Stimulated activated CD4-positive, alpha-beta T cell treated with anti-CD3 and anti-CD28 coated beads, Interleukin-12 subunit alpha, Interleukin-12 subunit beta, amount 100 ng/mL, for 24 hours (primary cell): ENCODE data around the gene TDRKH.
"Not testable (repeated sequence)": the region's sequence is repeated elsewhere in the genome, so short reads cannot be mapped to it uniquely, and the experiment has no call there.

Source experiments
- DNase-seq, 2 experiments: peaks; one replicate each; pipeline ENCODE4 v3.0.0-alpha.2; 2020; ENCODE audit warnings: low read depth in 2 of 2

TDRKH gene

DNA sequence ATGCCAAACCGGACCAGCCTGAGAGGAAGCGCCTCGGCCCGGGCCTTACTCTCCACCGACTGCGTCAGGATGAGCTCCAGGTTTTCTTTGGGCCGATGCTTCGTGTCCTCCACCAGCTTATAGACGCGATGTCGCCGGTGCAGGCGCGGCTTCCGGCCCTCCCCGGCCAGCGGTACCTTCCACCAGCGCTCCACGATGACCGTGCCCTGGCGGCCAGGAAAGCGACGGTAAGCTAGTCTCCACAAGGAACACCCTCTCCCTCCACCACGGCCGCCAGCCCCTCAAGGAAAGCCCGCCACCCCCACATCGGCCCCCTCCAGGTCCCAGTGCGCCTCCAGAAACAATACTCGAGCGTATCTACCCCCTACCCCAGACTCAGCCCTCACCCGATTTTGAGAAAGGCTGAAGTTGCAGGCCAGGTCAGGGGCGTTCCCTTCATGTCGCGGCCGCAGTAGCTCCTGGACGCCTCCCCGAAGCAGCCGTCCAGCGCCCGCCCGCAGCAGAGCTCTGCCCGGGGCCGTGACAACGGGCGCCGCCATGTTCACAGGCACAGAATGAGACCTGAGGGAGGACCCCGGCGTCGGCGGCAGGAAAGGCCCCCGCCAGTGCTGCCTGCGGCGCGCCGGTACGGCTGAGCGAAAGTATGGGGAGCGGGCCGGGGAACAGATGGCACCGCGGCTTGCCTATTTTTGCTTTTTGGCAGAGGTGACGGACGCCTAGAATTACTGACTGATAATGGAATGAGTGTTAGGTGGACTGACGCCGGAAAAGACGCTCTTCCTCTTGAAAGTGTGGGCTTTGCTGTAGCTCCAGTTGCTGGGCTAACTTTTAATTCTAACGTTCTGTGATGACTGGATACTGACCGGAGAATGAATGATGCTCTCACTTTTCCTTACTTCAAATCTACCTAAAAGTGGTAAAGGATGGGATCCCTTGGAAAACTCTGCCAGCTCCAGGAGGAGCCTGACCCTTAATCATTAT, 27.1 kb downstream of the TDRKH start, which contains the start of gene MRPL9:
Gene MRPL9, minus strand, starts transcription at position 556 of the 981 bp plus-strand sequence. Its CDS starts 17 bp downstream, at position 539.
- DNase-seq = peak; percentile 77 to 82

DNA sequence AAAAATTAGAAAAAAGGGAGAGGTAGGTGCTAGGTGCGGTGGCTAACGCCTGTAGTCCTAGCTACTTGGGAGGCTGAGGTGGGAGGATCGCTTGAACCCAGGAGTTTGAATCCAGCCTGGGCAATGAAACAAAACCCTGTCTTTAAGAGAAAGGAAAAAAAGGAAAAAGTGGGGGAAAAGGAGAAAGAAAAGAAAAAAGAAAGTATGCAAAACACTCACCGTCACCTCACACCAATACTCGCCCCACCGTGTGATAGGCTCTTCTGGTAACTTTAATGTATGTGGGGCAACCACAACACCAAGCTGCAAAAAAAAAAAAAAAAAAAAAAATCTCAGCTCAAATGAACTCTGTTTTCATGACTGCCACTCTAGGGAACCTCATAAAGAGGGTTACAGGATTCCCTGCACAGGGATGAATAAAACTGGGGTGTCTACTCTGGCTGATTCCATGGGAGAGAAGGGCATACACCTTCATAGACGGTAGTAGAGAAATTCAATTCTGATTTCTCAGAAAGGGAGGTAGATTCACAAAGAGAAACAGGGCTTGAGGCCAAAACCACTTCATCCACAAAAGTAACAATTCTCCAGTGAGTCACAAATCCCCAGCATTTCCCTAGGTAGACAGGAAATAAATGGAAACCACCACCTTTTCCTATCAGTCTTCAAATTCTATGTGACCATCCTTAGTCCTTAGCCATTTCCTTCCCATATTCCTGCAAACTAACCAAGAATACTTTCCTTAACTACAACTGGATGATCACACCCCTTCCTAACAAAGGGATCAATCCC, 29.5 kb downstream of the TDRKH start:
- DNase-seq = no peak

DNA sequence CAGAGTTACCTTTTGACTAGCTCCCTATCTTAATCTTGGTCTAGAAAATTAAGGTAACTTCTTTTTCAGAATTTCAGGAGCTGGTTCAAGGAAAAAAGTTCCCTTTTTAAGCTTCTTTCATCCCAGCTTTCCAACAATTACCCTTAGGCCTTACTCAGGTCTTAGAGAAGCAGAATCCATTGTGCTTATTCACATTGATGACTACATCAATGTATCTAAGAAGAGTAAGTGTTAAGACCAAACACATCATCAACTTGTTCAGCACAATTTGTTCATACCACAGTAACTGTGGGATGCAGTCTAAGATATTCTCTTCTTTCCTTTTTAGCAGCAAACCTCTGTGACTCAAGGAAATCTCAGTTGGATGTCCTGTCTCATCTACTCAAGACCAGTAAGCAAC, 31.1 kb downstream of the TDRKH start:
- no peak for DNase-seq

DNA sequence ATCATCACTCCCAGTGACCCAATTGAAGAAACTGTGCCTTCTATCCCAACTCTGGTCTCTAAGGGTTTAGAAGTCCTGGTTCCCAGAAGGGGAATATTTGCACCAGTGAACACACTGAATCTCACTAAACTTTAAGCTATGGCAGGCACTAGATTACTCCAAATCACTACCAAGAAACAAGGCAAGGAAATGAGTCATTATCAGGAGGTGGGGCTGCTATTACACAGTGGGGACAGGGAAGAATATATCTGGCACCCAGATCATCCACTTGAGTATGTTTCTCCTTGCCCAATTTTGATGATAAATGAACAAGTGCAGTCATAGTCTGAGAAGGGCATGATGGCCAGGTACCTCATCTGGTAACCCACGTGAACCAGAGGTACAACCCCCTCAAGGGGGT, 34.0 kb downstream of the TDRKH start:
- DNase-seq = no peak

DNA sequence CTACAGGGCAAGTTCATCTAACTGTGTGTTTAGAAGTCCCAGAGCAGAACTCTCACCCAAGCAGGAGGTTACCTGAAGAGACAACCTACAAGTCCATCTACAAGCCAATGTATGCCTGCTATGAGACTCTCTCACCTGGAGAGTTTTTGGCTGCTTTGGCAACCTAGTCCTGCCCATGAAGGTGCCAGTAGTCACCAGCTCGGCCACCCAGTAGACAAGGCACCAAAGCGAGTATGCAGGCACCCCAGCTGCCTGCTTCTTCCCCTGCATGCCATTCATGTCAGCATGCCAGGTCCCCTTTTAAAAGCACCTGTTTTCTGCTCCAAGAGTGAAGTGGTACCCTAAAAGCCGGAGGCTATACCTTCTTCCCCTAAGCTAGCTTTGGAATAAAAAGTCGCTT, 48.8 kb downstream of the TDRKH start:
- no peak for DNase-seq

DNA sequence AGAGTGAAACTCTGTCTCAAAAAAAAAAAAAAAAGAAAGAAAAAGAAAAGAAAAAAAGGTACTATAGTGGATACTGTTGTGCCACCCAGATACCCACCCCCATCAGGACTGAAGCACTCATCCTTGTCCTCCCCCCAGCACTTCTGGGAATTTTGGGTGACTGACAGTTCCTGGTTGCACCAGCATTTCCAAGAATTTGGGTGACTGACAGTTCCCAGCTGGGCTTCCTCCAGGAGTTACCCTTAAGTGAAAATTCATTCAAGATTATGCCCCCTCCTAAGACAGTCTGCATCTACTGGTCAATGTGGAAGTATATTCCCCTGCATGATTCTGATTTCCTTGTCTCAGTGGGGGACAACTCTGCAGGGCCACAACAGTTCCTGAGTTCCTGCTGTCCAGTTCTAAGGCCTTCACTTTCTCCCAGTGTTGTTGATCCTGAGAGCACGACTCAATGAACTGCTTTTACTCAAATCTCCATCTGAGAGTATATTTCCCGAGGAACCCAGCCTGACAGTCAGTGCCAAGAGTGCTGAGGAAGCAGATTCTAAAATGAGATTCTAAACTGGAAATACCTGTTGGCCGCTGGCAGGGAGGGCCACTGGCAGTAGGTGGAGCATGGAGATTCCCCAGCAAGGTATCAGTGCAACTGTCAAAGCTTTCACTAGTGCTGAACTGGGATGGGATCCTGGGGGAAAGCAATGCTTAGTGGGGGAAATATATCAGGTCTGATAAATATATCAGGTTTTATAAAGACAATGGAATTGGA, 50.5 kb downstream of the TDRKH start:
- DNase-seq = no peak

DNA sequence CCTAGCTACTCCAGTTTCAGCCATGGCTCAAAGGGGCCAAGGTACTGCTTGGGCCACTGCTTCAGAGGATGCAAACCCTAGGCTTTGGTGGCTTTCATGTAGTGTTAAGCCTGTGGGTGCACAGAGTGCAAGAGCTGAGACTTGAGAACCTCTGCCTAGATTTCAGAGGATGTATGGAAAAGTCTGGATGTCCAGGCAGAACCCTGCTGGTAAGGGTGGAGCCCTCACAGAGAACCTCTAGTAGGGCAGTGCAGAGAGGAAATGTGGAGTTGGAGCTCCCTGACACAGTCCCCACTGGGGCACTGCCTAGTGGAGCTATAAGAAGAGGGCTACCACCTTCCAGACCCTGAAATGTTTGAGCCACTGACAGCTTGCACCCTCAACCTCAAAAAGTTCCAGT, 52.8 kb downstream of the TDRKH start:
- no peak for DNase-seq

DNA sequence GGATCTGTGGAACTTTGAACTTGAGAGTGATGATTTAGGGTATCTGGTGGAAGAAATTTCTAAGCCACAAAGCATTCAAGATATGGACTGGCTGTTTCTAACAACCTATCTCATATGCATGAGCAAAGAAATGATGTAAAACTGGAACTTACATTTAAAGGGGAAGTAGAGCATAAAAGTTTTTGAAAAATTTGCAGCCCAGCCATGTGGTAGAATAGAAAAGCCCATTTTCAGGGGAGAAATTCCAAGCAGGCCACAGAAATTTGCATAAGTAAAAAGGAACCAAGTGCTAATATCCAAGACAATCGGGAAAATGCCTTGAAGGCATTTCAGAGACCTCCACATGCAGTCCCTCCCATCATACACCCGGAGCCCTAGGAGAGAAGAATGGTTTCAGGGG, 53.3 kb downstream of the TDRKH start:
- no peak for DNase-seq

DNA sequence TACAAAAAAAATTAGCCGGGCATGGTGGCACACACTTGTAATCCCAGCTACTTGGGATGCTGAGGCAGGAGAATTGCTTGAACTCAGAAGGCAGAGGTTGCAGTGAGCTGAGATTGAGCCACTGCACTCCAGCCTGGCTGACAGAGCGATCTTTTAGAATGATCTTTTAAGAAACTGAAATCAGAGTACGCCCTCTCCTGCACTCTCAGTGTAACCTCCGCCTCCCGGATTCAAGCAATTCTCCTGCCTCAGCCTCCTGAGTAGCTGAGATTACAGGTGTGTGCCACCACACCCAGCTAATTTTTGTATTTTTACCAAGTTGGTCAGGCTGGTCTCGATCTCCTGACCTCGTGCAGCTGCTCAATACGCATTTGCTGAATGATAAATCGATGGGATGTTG, 56.3 kb downstream of the TDRKH start:
- not testable (repeated sequence) for DNase-seq

DNA sequence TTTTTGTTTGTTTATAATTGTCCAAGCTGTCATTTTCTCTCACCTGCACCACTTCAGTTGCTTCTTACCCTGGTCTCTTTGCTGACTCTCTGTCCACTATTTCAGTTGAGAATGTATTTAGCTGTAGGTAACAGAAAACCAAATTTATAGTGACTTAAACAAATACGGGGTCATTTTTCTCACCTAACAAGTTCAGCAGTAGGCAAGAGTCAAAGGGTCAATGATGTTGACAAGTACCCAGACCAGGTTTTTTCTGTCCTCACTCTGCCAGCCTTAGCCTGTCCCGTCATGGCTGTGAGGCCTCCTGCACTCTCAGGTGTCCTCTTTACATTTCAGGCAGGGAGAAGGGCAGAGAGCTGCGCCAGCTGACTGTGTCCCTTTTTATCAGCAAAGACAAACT, 57.2 kb downstream of the TDRKH start:
- DNase-seq = no peak

DNA sequence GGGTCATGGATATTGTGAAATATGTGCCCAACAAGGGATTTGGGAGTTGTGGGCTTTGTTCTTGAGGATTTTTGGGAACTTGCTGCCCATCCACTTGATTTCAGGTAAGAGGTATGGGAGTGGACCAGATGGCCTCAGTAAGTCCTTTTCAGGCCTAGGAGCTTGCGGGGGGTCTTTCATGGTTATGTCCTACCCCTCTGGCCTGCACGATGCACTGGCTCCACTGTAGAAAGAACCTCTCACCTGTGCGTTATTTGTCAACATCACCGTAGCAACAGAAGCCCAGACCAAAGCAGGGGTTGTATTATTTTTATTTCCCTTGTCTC, 60.4 kb downstream of the TDRKH start:
- DNase-seq = no peak

DNA sequence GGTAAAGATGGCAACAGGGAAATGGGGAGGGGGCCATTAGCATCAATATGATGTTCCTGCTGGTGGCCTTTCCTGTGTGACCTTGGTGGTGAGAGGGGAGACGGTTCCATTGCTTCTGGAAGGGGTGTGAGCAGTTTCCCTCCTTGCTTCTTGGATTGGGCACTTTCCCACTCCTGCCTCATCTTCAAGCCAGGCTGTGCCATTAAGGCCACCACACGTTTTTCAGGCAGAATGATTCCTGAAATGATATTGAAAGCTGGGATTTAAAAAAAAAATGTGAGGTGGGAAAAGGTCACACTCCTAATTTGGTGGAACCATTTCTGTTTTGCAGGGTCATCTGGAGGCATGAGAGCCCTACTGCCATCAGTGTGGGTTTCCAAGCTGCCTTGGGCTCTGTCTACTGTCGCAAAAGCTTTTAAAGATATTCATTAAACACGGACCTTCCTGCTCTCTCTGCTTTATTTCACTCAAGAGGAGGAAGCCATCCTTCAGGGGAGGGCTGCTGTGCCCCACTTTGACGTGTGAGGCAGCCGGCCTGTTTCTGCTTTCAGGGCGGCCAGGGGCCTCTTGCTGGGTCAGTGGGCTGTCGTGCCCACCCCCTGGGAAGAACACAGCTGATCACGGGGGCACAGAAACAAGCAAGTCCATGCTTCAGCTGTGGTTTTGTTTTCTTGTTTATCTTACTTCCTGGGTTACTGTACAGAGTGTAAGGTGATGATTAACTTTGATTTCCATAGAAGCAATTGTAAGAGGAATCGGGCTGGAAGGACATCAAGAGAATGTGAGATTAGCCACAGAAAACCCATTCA, 60.9 kb downstream of the TDRKH start:
- no peak for DNase-seq

DNA sequence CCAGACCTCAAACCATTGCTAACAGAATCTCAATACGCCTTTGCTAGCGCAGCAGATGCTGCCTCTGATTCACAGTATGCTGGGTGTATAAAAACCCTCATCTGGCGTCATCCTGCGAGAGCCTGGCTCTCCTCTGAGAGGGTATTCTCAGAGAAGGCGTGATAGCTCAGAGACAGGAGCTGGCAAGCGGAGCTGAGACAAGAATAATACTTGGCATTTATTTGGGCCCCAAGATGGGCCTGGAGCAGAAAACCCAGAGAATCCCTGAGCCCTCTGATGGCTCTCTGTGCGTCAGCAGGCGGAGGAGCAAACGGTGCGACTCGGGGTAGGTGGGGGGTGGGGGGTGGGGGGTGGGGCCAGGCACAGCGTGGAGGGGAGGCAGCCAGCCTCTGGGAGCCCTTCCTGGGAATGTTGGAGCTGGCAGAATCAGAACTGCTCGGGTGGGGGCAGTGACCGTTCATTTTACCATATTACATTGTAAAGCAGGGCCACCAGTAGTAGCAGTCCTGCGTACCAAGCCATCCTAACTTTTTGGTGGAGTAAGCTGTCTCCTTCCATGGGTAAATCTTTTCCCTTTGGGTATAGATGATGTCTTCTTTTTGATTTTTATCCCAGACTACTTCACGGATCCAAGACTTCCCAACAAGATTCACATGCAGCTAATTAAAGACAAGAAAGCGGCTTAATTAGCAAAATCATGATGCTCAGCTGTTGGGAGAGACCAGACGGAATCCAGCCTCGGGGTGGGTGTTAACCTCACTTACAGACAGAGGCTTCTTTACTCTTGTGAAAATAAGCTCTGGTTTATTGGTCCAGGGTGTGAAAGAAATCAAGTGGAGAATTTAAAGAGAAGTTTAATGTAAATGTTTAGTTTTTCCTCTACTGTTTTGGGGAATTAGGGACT, 61.9 kb downstream of the TDRKH start:
- no peak for DNase-seq

DNA sequence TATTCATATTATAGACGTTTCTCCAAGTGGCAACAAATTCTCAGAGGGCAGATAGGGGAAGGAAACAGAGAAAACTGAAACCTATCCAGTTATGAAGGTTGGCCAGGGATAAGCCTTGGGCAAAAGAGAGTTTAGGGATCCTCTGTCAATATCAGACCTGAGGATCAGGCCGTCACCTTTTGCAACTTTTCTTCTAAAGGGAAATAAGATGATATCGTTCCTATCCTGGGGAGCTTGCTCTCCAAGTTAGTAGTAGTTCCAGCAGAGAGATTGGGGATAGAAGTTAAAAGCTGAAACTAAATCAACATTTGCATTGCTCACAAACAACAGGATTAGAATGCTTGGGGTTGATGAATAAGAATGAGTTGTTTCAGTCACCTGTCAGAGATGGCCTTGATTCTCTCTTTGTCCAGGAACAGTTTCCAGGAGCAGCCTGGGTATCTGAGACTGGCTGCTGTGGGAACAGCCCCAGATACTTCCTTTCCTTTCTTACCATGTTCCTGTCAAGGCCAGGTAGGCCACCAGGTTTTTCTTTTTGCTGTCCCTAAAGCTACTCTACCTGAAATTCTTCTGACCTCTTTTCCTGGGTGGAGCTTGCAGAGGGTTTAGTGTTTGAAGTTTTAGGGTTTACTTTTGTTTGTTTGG, 66.5 kb downstream of the TDRKH start:
- DNase-seq = no peak
